Measurements from ENCODE around the gene ZC3H11A. TPM values are rescaled to one million over a fixed set of nuclear protein-coding genes. Genes with fewer than 3 reads are reported as not detected.

The ZC3H11A gene
- polyA plus RNA-seq, 1 of the 3 experiments (the other 2 are of a cell fraction) = 38.0 TPM

GRCh38 chr1:203823306-203823705 is 27.9 kb downstream of the ZC3H11A start (continued):
- TF ChIP-seq MEF2A (IDR thresholded peaks at IDR 0.05; ENCODE audit: borderline replicate concordance, low read depth) (no peak), RCOR1 (IDR thresholded peaks at IDR 0.05; ENCODE audit: low read length) (no peak), TAF1 (IDR thresholded peaks at IDR 0.05; ENCODE audit: borderline replicate concordance, low read depth, low read length) (no peak), RXRA (IDR thresholded peaks at IDR 0.05; ENCODE audit: borderline replicate concordance, low read depth) (no peak), RAD21 (IDR thresholded peaks at IDR 0.05; ENCODE audit: low read length) (no peak), SMC3 (IDR thresholded peaks at IDR 0.05; ENCODE audit: low read depth, low read length) (no peak)

- POLR2A ChIA-PET = no interaction called here
- WGBS (ENCODE audit: low lambda C conversion rate) = 90% methylated on average over 2 of the region's 2 CpGs
- no peaks in the 10 kb centered on the region for H3K27me3 ChIP-seq (ENCODE audit: insufficient read depth)
Observed at GRCh38 chr1:203826175-203826574, 30.8 kb downstream of the ZC3H11A start.

More at GRCh38 chr1:203826175-203826574, 30.8 kb downstream of the ZC3H11A start:
- TF ChIP-seq FOXM1 (IDR thresholded peaks at IDR 0.05; ENCODE audit: low read depth) = no peak
- no peak for TF ChIP-seq TEAD4 (IDR thresholded peaks at IDR 0.05; ENCODE audit: borderline replicate concordance, insufficient read depth)
- TF ChIP-seq SMC3 (IDR thresholded peaks at IDR 0.05; ENCODE audit: low read depth, low read length) = no peak
- no peak for TF ChIP-seq CTCF (IDR thresholded peaks at IDR 0.05)
- no peak for TF ChIP-seq MEF2A (IDR thresholded peaks at IDR 0.05; ENCODE audit: borderline replicate concordance, low read depth)
- no peak for TF ChIP-seq RFX5 (IDR thresholded peaks at IDR 0.05; ENCODE audit: low read length)
- no peak for TF ChIP-seq ELF1 (IDR thresholded peaks at IDR 0.05)
- TF ChIP-seq USF2 (IDR thresholded peaks at IDR 0.05; ENCODE audit: borderline replicate concordance, low read depth, low read length) = no peak
- no peak for TF ChIP-seq SIN3A (IDR thresholded peaks at IDR 0.05; ENCODE audit: borderline replicate concordance, low read depth, low read length)
- no peak for TF ChIP-seq USF1 (IDR thresholded peaks at IDR 0.05; ENCODE audit: borderline replicate concordance, low read depth)
- no peak for TF ChIP-seq NRF1 (IDR thresholded peaks at IDR 0.05; ENCODE audit: low read depth, low read length)
- TF ChIP-seq GATA2 (CRISPR knock-in tag; IDR thresholded peaks at IDR 0.05) = no peak
- no peak for TF ChIP-seq FOSL2 (IDR thresholded peaks at IDR 0.05; ENCODE audit: borderline replicate concordance, low read depth)
- no peak for TF ChIP-seq YY1 (IDR thresholded peaks at IDR 0.05; ENCODE audit: low read depth)
- no peak for TF ChIP-seq EP300 (IDR thresholded peaks at IDR 0.05; ENCODE audit: borderline replicate concordance in 1 of 2, low read depth in 1 of 2, low read length in 1 of 2)
- TF ChIP-seq ZBTB33 (IDR thresholded peaks at IDR 0.05; ENCODE audit: borderline replicate concordance, low read depth) = no peak
- no peak for TF ChIP-seq RXRA (IDR thresholded peaks at IDR 0.05; ENCODE audit: borderline replicate concordance, low read depth)
- TF ChIP-seq MAX (IDR thresholded peaks at IDR 0.05; ENCODE audit: low read depth) = no peak
- TF ChIP-seq CHD2 (IDR thresholded peaks at IDR 0.05; ENCODE audit: low read length, partially characterized antibody) = no peak
- Histone ChIP-seq H3K27ac (ENCODE audit: low read depth in 2 of 2, low read length in 1 of 2) (no peak overlapping the region), H3K9me3 (no peaks in the 10 kb centered on the region), H4K20me1 (ENCODE audit: insufficient read depth) (peaks cover 31% of the 10 kb centered on the region), H3K4me1 (ENCODE audit: control insufficient read depth in 1 of 2, insufficient read depth in 2 of 2, low read depth in 1 of 2, low read length in 1 of 2) (peaks cover 4 to 5% of the 10 kb centered on the region in 2 experiments; a peak in 2 of 4 replicates), H2AFZ (ENCODE audit: low read depth) (no peak overlapping the region), H3K79me2 (ENCODE audit: insufficient read depth) (peaks cover 71% of the 10 kb centered on the region), H3K9ac (no peak overlapping the region), H3K9me2 (no peaks in the 10 kb centered on the region), H3F3A (replicated peaks; ENCODE audit: insufficient read depth) (peaks cover 23% of the 10 kb centered on the region), H3K4me3 (ENCODE audit: low read depth in 2 of 2, low read length in 1 of 2) (no peak overlapping the region), H3K36me3 (replicated peaks in 1 of 2; ENCODE audit: control insufficient read depth in 1 of 2, insufficient read depth in 2 of 2, low read length in 1 of 2) (peaks cover 77 to 83% of the 10 kb centered on the region in 2 experiments), H3K4me2 (no peak overlapping the region)
- CTCF ChIA-PET = no interaction called here
- DNase-seq = no peak

Measured in SK-N-SH (cell line).